Measurements from ENCODE around the gene EXOC1L.

GRCh38 chr4:55838356-55838755, 18.8 kb downstream of the EXOC1L start:
- TF ChIP-seq CTCF (IDR thresholded peaks at IDR 0.05; ENCODE audit: low read depth, low read length) (no peak), EZH2phosphoT487 (IDR thresholded peaks at IDR 0.05; ENCODE audit: low read depth) (no peak)

All from OCI-LY3 (cell line).